Activated CD8-positive, alpha-beta memory T cell treated with anti-CD3 and anti-CD28 coated beads, Interleukin-2, amount 50 U/mL, for 24 hours (primary cell): ENCODE measurements around the gene PTGES3L.
A peak's percentile ranks its signal among the peaks of the same experiment; 100 is the strongest.
"Not testable (repeated sequence)": the region's sequence is repeated elsewhere in the genome, so short reads cannot be mapped to it uniquely, and the experiment has no call there.

ENCODE experiments used
- DNase-seq: peaks from one replicate; pipeline ENCODE4 v3.0.0-alpha.2; 2020; ENCODE audit errors: extremely low read depth

The PTGES3L gene

GRCh38 chr17:43014020-43014648, 34.3 kb upstream of the PTGES3L start:
- DNase-seq = no peak

- no peak for DNase-seq
Observed at GRCh38 chr17:43013296-43013695, 33.4 kb upstream of the PTGES3L start.

- no peak for DNase-seq
Observed at GRCh38 chr17:43011728-43012472, 32.0 kb upstream of the PTGES3L start.

- no peak for DNase-seq
Observed at GRCh38 chr17:43010667-43011308, 30.9 kb upstream of the PTGES3L start.

GRCh38 chr17:43006639-43007551, 27.0 kb upstream of the PTGES3L start, which contains the start of gene IFI35:
TSS of gene IFI35 (plus strand) at chr17:43006784. CDS start at chr17:43006948, 164 bp downstream.
- DNase-seq = peak; percentile 68

GRCh38 chr17:43003542-43004172, 23.8 kb upstream of the PTGES3L start:
- DNase-seq = no peak

- DNase-seq = not testable (repeated sequence)
Observed at GRCh38 chr17:43000894-43001293, 21.0 kb upstream of the PTGES3L start.

GRCh38 chr17:42999003-42999525, 19.2 kb upstream of the PTGES3L start:
- no peak for DNase-seq

GRCh38 chr17:42997984-42998938, 18.4 kb upstream of the PTGES3L start, which contains the start of gene RPL27:
TSS of gene RPL27 (plus strand) at chr17:42998419. CDS start at chr17:42998751, 332 bp downstream.
- DNase-seq = peak; percentile 96

- no peak for DNase-seq
Observed at GRCh38 chr17:42997390-42997983, 17.6 kb upstream of the PTGES3L start.

GRCh38 chr17:42993913-42994312, 14.0 kb upstream of the PTGES3L start:
- DNase-seq = not testable (repeated sequence)

GRCh38 chr17:42992872-42993271, 13.0 kb upstream of the PTGES3L start:
- DNase-seq = no peak

- no peak for DNase-seq
Observed at GRCh38 chr17:42991471-42991870, 11.6 kb upstream of the PTGES3L start.

GRCh38 chr17:42989726-42990652, 10.1 kb upstream of the PTGES3L start:
- DNase-seq = no peak

- no peak for DNase-seq
Observed at GRCh38 chr17:42989141-42989540, 9.3 kb upstream of the PTGES3L start.

- DNase-seq = no peak
Observed at GRCh38 chr17:42985225-42985624, 5.3 kb upstream of the PTGES3L start.

GRCh38 chr17:42982266-42982665, 2.4 kb upstream of the PTGES3L start:
- DNase-seq = no peak

GRCh38 chr17:42980766-42981397, 1.0 kb upstream of the PTGES3L start:
- DNase-seq = peak; percentile 56
